Peyer's patch (tissue), 4 donors: ENCODE measurements around the gene SDHA.

Experiments used
- CTCF ChIP-seq, 6 experiments: fragments of 450-650 bp in 4 of 6; fragments of 200-600 bp in 2 of 6; sonication (generic) in 1 of 6; IDR thresholded peaks; one replicate each; pipeline ENCODE4 v1.5.1; 2017 to 2019; ENCODE audit warnings: antibody characterized with exemption in 6 of 6, mild to moderate bottlenecking in 3 of 6, moderate library complexity in 1 of 6
- POLR2A ChIP-seq, 2 donors: fragments of 450-650 bp; IDR thresholded peaks; one replicate each; pipeline ENCODE4 v1.5.1; 2017; ENCODE audit warnings: antibody characterized with exemption in 2 of 2, mild to moderate bottlenecking in 2 of 2, moderate library complexity in 2 of 2

- TF ChIP-seq CTCF (IDR thresholded peaks at IDR 0.05) (no peak), POLR2A (IDR thresholded peaks at IDR 0.05) (no peak)
These were observed 46.3 kb upstream of the SDHA start for GRCh38 chr5:171801-172331.
